Left renal cortex interstitium (tissue), 4 donors: ENCODE results near the gene LRIG2. TPM values are rescaled to one million over a fixed set of nuclear protein-coding genes. Genes with fewer than 3 reads are reported as not detected.
A peak's percentile ranks its signal among the peaks of the same experiment; 100 is the strongest.
"Not testable (repeated sequence)": the region's sequence is repeated elsewhere in the genome, so short reads cannot be mapped to it uniquely, and the experiment has no call there.

Experiments
- DNase-seq, 4 donors: peaks; one replicate each; pipeline ENCODE4 v3.0.0-alpha.2; 2013; ENCODE audit warnings: low read depth in 4 of 4, low spot score in 2 of 4, missing footprints in 1 of 4
- polyA plus RNA-seq, 4 donors: library from polyadenylated mRNA; unstranded; fragments of 120-200 nt; gene quantifications; one replicate each; pipeline ENCODE4 v1.2.1, GENCODE V29; 2013; ENCODE audit not compliant: insufficient read length in 4 of 4

LRIG2 gene
- polyA plus RNA-seq, 4 donors: 13.9 to 24.2 (median 18.8) TPM

- no peak for DNase-seq
Observed at GRCh38 chr1:113125517-113125916, 52.5 kb downstream of the LRIG2 start.

DNA sequence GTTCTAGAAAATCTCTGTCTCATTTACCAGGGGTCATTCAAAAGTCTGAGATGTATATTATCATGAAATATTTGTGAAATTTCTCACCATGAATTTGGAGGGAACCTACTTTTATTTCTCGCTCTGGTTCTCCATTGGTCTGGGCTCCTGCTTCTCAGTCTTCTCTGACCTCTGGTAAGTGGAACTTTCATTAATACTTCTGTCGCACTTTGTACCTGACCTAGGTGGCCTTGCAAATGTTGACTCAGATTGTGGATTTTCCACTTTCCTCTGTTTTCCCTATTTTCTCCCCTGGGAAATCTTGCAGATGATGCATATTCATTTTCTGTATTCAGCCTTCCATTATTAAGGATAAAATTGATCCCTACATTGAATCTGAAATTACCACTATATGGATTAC, 53.2 kb downstream of the LRIG2 start:
- DNase-seq: no peak

DNA sequence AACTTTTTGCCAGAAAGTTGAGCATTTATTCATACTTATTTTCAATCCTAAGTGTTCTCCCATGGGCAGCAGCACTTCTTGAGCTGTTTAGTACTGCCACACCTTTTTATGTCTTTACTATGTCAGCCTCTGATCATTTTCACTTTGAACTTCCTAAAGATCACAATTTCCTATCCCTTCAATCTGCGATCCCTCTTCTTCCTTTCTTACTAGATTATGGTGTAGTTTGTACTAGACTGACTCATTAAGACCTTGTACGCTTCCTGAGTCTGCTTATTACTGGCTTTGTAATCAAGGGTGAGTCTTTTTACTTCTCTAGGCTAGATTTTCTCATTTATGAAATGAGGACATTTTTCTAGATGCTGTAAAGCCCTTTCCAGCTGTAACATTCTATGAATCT, 55.1 kb downstream of the LRIG2 start:
- DNase-seq: no peak

- no peak for DNase-seq
Observed at GRCh38 chr1:113129529-113130185, 56.7 kb downstream of the LRIG2 start.

GRCh38 chr1:113133038-113133437, 60.0 kb downstream of the LRIG2 start:
- no peak for DNase-seq

GRCh38 chr1:113133759-113134158, 60.8 kb downstream of the LRIG2 start:
- no peak for DNase-seq

DNA sequence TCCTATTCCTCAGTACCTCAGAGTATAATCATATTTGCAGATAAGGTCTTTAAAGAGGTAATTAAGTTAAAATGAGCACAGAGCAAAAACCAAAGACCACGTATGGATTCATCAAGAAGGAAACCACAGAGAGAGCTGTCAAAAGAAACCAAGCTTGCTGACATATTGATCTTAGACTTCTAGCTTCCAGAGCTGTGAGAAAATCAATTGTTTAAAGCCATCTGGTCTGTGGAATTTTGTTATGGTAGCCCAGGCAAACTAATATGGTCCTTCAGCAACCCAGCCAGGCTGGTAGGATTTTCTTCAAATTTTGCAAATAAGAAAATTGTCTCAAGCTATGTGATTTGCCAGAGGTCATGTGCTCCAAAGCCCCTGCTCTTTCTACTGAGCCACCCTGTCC, 62.5 kb downstream of the LRIG2 start:
- no peak for DNase-seq

GRCh38 chr1:113136476-113136875, 63.5 kb downstream of the LRIG2 start:
- DNase-seq: no peak

GRCh38 chr1:113137563-113137962, 64.6 kb downstream of the LRIG2 start:
- no peak for DNase-seq

DNA sequence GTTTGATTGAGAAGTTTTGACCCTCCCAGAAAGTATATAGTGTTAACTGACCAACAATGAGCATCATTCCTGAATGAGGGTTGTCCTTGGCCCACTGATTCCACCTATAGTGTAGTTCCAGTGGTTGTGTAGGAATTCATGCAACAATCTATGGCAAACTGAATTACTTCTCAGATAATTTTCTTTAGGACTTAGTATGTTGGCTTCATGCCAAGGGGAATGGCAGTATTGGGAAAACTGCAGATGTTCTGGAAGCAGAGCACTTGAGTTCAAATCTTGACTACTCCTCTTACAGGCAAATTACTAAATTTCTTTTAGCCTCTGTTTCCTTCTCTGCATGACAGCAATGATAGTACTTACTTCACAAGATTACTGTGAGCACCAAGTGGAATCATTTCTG, 65.8 kb downstream of the LRIG2 start:
- no peak for DNase-seq

- no peak for DNase-seq
Observed at GRCh38 chr1:113140176-113140575, 67.2 kb downstream of the LRIG2 start.

DNA sequence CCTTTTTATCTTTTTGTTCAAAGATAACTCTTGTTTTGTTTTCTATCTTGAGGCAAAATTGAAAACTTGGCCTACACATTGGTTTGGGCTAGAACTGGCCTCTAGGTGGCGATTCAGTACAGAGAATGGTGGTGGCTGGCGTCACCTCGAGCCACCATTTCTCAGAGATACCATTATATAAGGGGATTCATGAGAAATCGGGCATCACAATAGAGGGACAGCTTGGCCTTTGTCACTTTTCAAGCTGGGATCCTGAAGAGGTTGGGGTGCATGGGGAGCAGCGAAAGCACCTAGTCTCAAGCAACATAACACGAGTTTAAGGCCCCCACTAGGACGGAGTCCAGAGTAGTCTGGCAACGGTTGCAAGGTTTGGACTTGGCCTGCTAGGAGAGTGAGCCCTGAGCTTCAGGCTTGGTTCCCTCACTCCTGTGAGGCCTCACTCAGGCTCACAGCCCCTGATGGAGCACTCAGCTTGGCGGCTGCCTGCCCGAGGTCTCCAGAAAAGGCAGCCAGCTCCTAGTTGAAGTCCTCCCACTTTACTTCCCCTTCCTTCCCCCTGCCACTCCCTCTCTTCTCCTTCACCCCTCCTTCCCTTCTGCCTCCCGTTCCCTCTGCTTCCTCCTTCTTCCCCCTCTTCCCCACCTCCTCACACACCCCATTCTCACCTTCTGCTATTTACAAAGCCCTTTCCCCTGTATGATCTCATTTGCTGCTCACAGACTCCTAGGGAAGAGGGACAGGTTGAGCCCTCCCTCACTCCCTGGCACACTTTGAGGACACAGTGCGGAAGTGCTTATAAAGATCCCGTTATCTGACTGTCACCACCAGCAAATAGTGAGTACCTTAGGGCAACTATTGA, 67.8 kb downstream of the LRIG2 start:
- peak; percentile 39 to 49 (median 40) for DNase-seq

DNA sequence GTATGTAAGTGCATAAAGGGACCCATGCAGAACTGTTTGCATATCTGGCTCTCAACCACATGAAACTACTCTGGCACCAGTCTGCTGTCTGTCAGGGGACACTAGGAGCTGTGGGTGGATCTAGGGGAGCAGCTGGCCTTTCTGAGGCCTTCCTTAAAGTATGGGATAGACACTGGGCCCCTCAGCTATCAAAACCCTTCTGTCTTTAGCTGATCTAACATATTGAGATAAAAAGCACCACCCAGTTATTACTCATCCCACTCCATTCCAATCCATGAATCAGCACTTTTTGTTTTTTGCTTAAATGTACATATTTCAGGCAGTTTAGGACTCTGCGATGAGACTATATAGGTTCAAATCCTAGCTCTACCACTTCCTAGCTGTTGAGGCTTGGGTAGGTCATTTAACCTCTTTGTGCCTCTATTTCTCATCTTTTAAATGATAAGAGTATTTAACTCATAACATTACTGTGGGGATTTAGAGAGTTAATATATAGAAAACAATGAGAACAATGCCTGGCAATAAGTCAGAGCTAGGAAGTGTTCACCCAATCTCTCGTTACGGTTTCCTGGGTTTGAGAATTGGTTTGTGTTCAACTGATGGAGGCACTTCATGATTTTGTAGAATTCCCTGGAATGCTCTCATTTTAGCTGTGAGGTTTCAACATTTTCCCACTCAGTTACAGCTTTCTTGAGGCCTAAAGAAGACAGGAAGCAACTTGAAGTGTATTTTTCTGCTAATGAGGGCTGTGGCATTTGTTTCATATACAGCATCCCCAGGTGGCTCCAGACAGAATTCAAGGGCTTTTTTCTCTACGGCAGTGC, 68.9 kb downstream of the LRIG2 start:
- DNase-seq: no peak

DNA sequence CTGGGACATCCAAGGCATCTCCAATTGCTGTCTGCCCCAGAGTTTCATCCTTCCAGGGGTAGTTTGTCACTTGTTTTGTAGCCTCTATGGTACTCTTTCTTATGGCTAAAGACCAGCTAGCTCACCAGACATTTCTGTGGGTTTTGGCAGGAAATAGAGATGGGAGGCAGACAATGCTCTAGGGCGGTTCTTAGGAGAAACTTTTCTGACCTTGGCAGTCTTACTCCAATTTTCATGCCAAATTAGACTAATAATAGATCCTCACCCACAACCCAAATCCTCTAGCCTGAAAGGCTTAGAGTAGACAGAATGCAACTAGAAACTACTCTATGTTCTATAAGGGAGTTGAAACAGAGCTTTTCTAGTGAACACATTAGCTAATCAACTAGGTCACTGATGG, 69.8 kb downstream of the LRIG2 start:
- no peak for DNase-seq

DNA sequence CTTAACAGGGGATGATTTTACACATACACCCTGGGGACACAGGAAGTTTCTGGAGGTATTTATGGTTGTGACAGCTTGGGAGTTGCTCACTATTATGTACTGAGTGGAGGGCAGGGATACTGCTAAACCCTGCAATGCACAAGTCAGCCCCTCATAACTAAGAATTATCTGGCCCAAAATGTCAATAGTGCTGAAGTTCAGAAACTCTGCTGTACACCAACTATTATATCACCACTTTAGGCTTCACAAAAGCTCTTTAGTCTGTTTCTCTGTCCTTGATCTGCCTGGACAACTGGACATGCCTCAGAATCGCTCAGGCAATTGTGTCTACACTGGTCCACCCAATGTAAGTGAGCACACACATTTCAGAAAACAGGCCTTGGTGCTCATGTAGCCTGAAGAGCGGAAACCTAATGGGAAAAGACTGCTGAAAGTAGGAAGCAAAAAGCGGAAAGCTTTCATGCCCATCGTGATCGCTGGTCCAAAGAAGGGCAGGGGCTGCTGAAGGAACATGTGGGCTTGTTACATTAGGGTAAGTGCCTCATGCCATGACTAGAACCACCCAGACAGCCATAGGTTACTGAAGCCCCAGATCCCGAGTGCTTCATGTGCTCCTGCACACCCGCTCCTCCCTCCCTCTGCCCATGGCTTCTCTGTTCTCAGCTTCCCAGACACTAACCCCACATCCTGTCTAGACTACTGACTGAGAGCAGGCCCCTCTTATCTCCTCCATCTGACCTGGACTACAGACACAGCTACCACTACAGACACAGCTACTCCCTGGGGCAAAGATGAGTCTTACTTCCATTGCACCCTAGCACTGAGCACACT, 73.5 kb downstream of the LRIG2 start:
- no peak for DNase-seq

GRCh38 chr1:113147073-113147625, 74.2 kb downstream of the LRIG2 start:
- DNase-seq: no peak

GRCh38 chr1:113147826-113148225, 74.8 kb downstream of the LRIG2 start:
- no peak for DNase-seq

GRCh38 chr1:113150494-113150893, 77.5 kb downstream of the LRIG2 start:
- not testable (repeated sequence) for DNase-seq

- no peak for DNase-seq
Observed at GRCh38 chr1:113153116-113153803, 80.3 kb downstream of the LRIG2 start.
